Neural progenitor cell (in vitro differentiated cells): ENCODE measurements around the gene KLHL18. TPM values are rescaled to one million over a fixed set of nuclear protein-coding genes. Genes with fewer than 3 reads are reported as not detected.
"Not testable (repeated sequence)": the region's sequence is repeated elsewhere in the genome, so short reads cannot be mapped to it uniquely, and the experiment has no call there.

Experiments used
- DNase-seq: peaks from one replicate; pipeline ENCODE4 v3.0.0-alpha.2; 2016; ENCODE audit warnings: low spot score
- H2AFZ ChIP-seq: fragments of 200-600 bp; sonication (generic); replicated peaks from 2 replicates; pipeline ENCODE4 v1.6.1; 2016; ENCODE audit warnings: antibody characterized with exemption
- H3F3A ChIP-seq: fragments of 200-600 bp; sonication (generic); 2 replicates; pipeline ENCODE4 v1.6.1; 2016; ENCODE audit warnings: antibody characterized with exemption, low read depth
- H3K27ac ChIP-seq: fragments of 200-600 bp; sonication (generic); 2 replicates; pipeline ENCODE4 v1.5.1; 2016; ENCODE audit warnings: mild to moderate bottlenecking
- H3K27me3 ChIP-seq: fragments of 200-600 bp; sonication (generic); 2 replicates; pipeline ENCODE4 v1.6.1; 2016; ENCODE audit warnings: mild to moderate bottlenecking, moderate library complexity
- H3K36me3 ChIP-seq: fragments of 200-600 bp; sonication (generic); 2 replicates; pipeline ENCODE4 v1.5.1; 2016
- H3K4me1 ChIP-seq: fragments of 200-600 bp; sonication (generic); 2 replicates; pipeline ENCODE4 v1.6.1; 2016; ENCODE audit warnings: mixed run types
- H3K4me2 ChIP-seq: fragments of 200-600 bp; sonication (generic); 2 replicates; pipeline ENCODE4 v1.6.1; 2016
- H3K4me3 ChIP-seq: fragments of 200-600 bp; sonication (generic); 2 replicates; pipeline ENCODE4 v1.5.1; 2016
- H3K79me2 ChIP-seq: fragments of 200-600 bp; sonication (generic); 2 replicates; pipeline ENCODE4 v1.6.1; 2016; ENCODE audit warnings: low read depth
- H3K9ac ChIP-seq: fragments of 200-600 bp; sonication (generic); 2 replicates; pipeline ENCODE4 v1.6.1; 2016
- H3K9me3 ChIP-seq: fragments of 200-600 bp; sonication (generic); 2 replicates; pipeline ENCODE4 v1.5.1; 2016; ENCODE audit warnings: low read depth
- H4K20me1 ChIP-seq: fragments of 200-600 bp; sonication (generic); 2 replicates; pipeline ENCODE4 v1.6.1; 2016; ENCODE audit warnings: low read depth
- H3K27ac Mint-ChIP-seq: 3 replicates; pipeline ENCODE4 v1.8.0; 2021; ENCODE audit warnings: mixed read lengths
- H3K27me3 Mint-ChIP-seq: 2 replicates; pipeline ENCODE4 v1.8.0; 2022; ENCODE audit warnings: low read depth, mild to moderate bottlenecking, inconsistent platforms, moderate library complexity, mixed read lengths; ENCODE audit not compliant: insufficient read depth
- H3K36me3 Mint-ChIP-seq: 3 replicates; pipeline ENCODE4 v1.8.0; 2021; ENCODE audit warnings: mixed read lengths
- H3K4me1 Mint-ChIP-seq: 3 replicates; pipeline ENCODE4 v1.8.0; 2021; ENCODE audit warnings: mixed read lengths
- H3K4me3 Mint-ChIP-seq: 3 replicates; pipeline ENCODE4 v1.8.0; 2021; ENCODE audit warnings: mild to moderate bottlenecking, moderate library complexity, mixed read lengths
- H3K9me3 Mint-ChIP-seq: 3 replicates; pipeline ENCODE4 v1.8.0; 2020; ENCODE audit warnings: mixed read lengths
- CTCF ChIP-seq: fragments of 200-600 bp; sonication (generic); IDR thresholded peaks from 2 replicates; pipeline ENCODE4 v1.5.1; 2017; ENCODE audit warnings: antibody characterized with exemption, mild to moderate bottlenecking
- EZH2 ChIP-seq: fragments of 200-600 bp; sonication (generic); IDR thresholded peaks from 2 replicates; pipeline ENCODE4 v1.6.1; 2017; ENCODE audit warnings: antibody characterized with exemption, mild to moderate bottlenecking, moderate library complexity
- EZH2phosphoT487 ChIP-seq: fragments of 200-600 bp; sonication (generic); IDR thresholded peaks from 2 replicates; pipeline ENCODE4 v1.6.1; 2017; ENCODE audit warnings: antibody characterized with exemption
- total RNA-seq: library from RNA; depleted of rRNA; stranded (reverse); fragments of >200 nt; gene quantifications from 2 replicates; pipeline ENCODE4 v1.2.3, GENCODE V29; 2015; ENCODE audit warnings: low replicate concordance

Gene KLHL18
- total RNA-seq, 1 donor from 2014 or later, result 7.3 TPM

DNA sequence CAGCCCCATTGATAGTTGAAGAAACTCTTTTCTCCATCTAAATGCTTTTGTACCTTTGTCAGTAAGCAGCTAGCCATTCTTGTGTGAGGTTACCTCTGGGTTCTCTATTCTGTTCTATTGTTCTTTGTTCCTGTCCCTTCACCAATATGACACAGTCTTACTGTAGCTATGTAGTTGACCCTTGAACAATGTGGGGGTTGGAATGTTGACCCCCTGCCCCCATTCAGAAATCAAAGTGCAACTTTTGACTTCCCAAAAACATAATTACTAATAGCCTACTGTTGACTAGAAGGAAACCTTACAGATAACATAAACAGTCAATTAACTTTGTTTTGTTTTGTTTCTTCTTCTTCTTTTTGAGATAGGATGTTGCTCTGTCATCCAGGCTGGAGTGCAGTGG is 18.7 kb downstream of the KLHL18 start:
- no peak overlapping the region for H3K9ac ChIP-seq
- H3K4me3 Mint-ChIP-seq, result no peak overlapping the region
- no peaks in the 10 kb centered on the region for H3K27me3 ChIP-seq
- H3K9me3 Mint-ChIP-seq, result no peaks in the 10 kb centered on the region
- no peak overlapping the region for H3K27ac ChIP-seq
- H3K4me2 ChIP-seq, result no peak overlapping the region
- no peaks in the 10 kb centered on the region for H3F3A ChIP-seq
- no peak overlapping the region for H3K4me3 ChIP-seq
- peaks cover 15% of the 10 kb centered on the region for H3K36me3 Mint-ChIP-seq
- peaks cover 26% of the 10 kb centered on the region for H3K79me2 ChIP-seq
- H3K9me3 ChIP-seq, result no peaks in the 10 kb centered on the region
- DNase-seq, result no peak
- H4K20me1 ChIP-seq, result peaks cover 5% of the 10 kb centered on the region
- H3K27ac Mint-ChIP-seq, result no peak overlapping the region
- TF ChIP-seq EZH2 (no peak), CTCF (no peak)
- no peaks in the 10 kb centered on the region for H3K27me3 Mint-ChIP-seq
- H3K4me1 ChIP-seq, result no peaks in the 10 kb centered on the region
- H2AFZ ChIP-seq, result no peak overlapping the region
- peaks cover 3% of the 10 kb centered on the region for H3K36me3 ChIP-seq
- H3K4me1 Mint-ChIP-seq, result no peaks in the 10 kb centered on the region

GRCh38 chr3:47306022-47306421 is 23.3 kb downstream of the KLHL18 start:
- Histone ChIP-seq H3K9ac (no peak overlapping the region), H3K4me3 (no peak overlapping the region), H3K27ac (no peak overlapping the region), H3K79me2 (peaks cover 24% of the 10 kb centered on the region), H4K20me1 (no peaks in the 10 kb centered on the region), H3K9me3 (no peaks in the 10 kb centered on the region), H3K4me2 (no peak overlapping the region), H3K36me3 (peaks cover 8% of the 10 kb centered on the region), H3K27me3 (no peaks in the 10 kb centered on the region), H3K4me1 (no peaks in the 10 kb centered on the region), H3F3A (no peaks in the 10 kb centered on the region), H2AFZ (no peak overlapping the region)
- H3K36me3 Mint-ChIP-seq, result peaks cover 32% of the 10 kb centered on the region
- no peaks in the 10 kb centered on the region for H3K27me3 Mint-ChIP-seq
- no peak overlapping the region for H3K4me3 Mint-ChIP-seq
- H3K27ac Mint-ChIP-seq, result no peak overlapping the region
- TF ChIP-seq EZH2 (no peak), CTCF (no peak), EZH2phosphoT487 (no peak)
- H3K9me3 Mint-ChIP-seq, result peaks cover 13% of the 10 kb centered on the region
- no peak for DNase-seq
- H3K4me1 Mint-ChIP-seq, result no peaks in the 10 kb centered on the region

DNA sequence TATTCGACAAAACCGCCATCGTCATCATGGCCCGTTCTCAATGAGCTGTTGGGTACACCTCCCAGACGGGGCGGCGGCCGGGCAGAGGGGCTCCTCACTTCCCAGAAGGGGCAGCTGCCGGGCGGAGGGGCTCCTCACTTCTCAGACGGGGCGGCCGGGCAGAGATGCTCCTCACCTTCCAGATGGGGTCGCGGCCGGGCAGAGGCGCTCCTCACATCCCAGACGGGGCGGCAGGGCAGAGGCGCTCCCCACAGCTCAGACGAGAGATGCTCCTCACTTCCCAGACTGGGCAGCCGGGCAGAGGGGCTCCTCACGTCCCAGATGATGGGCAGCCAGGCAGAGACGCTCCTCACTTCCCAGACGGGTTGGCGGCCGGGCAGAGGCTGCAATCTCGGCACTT is 26.5 kb downstream of the KLHL18 start:
- not testable (repeated sequence) for H3K27me3 ChIP-seq, H3K27ac Mint-ChIP-seq, H3K4me1 ChIP-seq, H2AFZ ChIP-seq, H3K4me3 ChIP-seq, H3K27me3 Mint-ChIP-seq, H3K9me3 ChIP-seq, DNase-seq, H4K20me1 ChIP-seq, H3K4me1 Mint-ChIP-seq, H3K36me3 ChIP-seq, H3F3A ChIP-seq, H3K27ac ChIP-seq, H3K4me2 ChIP-seq, H3K4me3 Mint-ChIP-seq, H3K9ac ChIP-seq
- Mint-ChIP-seq H3K9me3 (peaks cover 13% of the 10 kb centered on the region), H3K36me3 (peaks cover 23% of the 10 kb centered on the region)
- H3K79me2 ChIP-seq, result peaks cover 24% of the 10 kb centered on the region

- no peak for DNase-seq
- no peak overlapping the region for H3K27ac ChIP-seq
- no peaks in the 10 kb centered on the region for H3K27me3 ChIP-seq
- no peak overlapping the region for H3K4me3 ChIP-seq
- H3K4me3 Mint-ChIP-seq, result no peak overlapping the region
- H2AFZ ChIP-seq, result no peak overlapping the region
- peaks cover 8% of the 10 kb centered on the region for H3K36me3 ChIP-seq
- H3F3A ChIP-seq, result no peaks in the 10 kb centered on the region
- peaks cover 13% of the 10 kb centered on the region for H3K9me3 Mint-ChIP-seq
- peaks cover 16% of the 10 kb centered on the region for H3K79me2 ChIP-seq
- H3K4me1 Mint-ChIP-seq, result no peaks in the 10 kb centered on the region
- no peak overlapping the region for H3K9ac ChIP-seq
- TF ChIP-seq CTCF (no peak), EZH2phosphoT487 (no peak), EZH2 (no peak)
- H4K20me1 ChIP-seq, result no peaks in the 10 kb centered on the region
- no peaks in the 10 kb centered on the region for H3K4me1 ChIP-seq
- no peaks in the 10 kb centered on the region for H3K27me3 Mint-ChIP-seq
- peaks cover 22% of the 10 kb centered on the region for H3K36me3 Mint-ChIP-seq
- no peaks in the 10 kb centered on the region for H3K9me3 ChIP-seq
- H3K27ac Mint-ChIP-seq, result no peak overlapping the region
- no peak overlapping the region for H3K4me2 ChIP-seq
These were observed 27.6 kb downstream of the KLHL18 start for GRCh38 chr3:47310391-47310790.
